GM18508 (cell line): ENCODE measurements around the gene ZNF462.
"Not testable (repeated sequence)": the region's sequence is repeated elsewhere in the genome, so short reads cannot be mapped to it uniquely, and the experiment has no call there.

Experiments
- ATAC-seq: cut with Tn5 transposase; IDR thresholded peaks from one replicate; pipeline ENCODE4 v1.9.1; 2021; ENCODE audit warnings: moderate number of reproducible peaks; ENCODE audit not compliant: insufficient read depth, unreplicated experiment

Gene ZNF462

GRCh38 chr9:106981396-106982287 lies 118.7 kb downstream of the ZNF462 start:
- peak; percentile 57 for ATAC-seq

- ATAC-seq = no peak
These were observed 119.7 kb downstream of the ZNF462 start for GRCh38 chr9:106982636-106983035.

- no peak for ATAC-seq
These were observed 120.4 kb downstream of the ZNF462 start for GRCh38 chr9:106983346-106983745.

GRCh38 chr9:106989904-106990303 lies 126.9 kb downstream of the ZNF462 start:
- ATAC-seq = not testable (repeated sequence)

GRCh38 chr9:106992186-106992585 lies 129.2 kb downstream of the ZNF462 start:
- no peak for ATAC-seq

- ATAC-seq = no peak
These were observed 130.6 kb downstream of the ZNF462 start for GRCh38 chr9:106993603-106994002.

GRCh38 chr9:106994463-106994862 lies 131.5 kb downstream of the ZNF462 start:
- ATAC-seq = no peak

GRCh38 chr9:107000218-107000617 lies 137.3 kb downstream of the ZNF462 start:
- no peak for ATAC-seq

GRCh38 chr9:107005201-107005600 lies 142.2 kb downstream of the ZNF462 start:
- no peak for ATAC-seq

GRCh38 chr9:107007402-107007801 lies 144.4 kb downstream of the ZNF462 start:
- ATAC-seq = no peak

- no peak for ATAC-seq
These were observed 145.0 kb downstream of the ZNF462 start for GRCh38 chr9:107008011-107008410.

- ATAC-seq = no peak
These were observed 145.5 kb downstream of the ZNF462 start for GRCh38 chr9:107008447-107008846.

GRCh38 chr9:107016383-107016782 lies 153.4 kb downstream of the ZNF462 start:
- ATAC-seq = no peak

GRCh38 chr9:107018861-107019545 lies 156.0 kb downstream of the ZNF462 start:
- ATAC-seq = no peak

GRCh38 chr9:107020040-107020530 lies 157.1 kb downstream of the ZNF462 start:
- ATAC-seq = no peak

GRCh38 chr9:107024193-107024592 lies 161.2 kb downstream of the ZNF462 start:
- peak; percentile 64 for ATAC-seq

- no peak for ATAC-seq
These were observed 162.5 kb downstream of the ZNF462 start for GRCh38 chr9:107025260-107026035.

GRCh38 chr9:107029146-107029545 lies 166.2 kb downstream of the ZNF462 start:
- no peak for ATAC-seq

GRCh38 chr9:107033966-107034365 lies 171.0 kb downstream of the ZNF462 start:
- no peak for ATAC-seq

- ATAC-seq = no peak
These were observed 171.9 kb downstream of the ZNF462 start for GRCh38 chr9:107034831-107035230.

- ATAC-seq = no peak
These were observed 173.4 kb downstream of the ZNF462 start for GRCh38 chr9:107036367-107036766.
